Right ventricle myocardium inferior (tissue), 1 donor: ENCODE data around the gene MED22. TPM values are rescaled to one million over a fixed set of nuclear protein-coding genes. Genes with fewer than 3 reads are reported as not detected.
A peak's percentile ranks its signal among the peaks of the same experiment; 100 is the strongest.
"Not testable (repeated sequence)": the region's sequence is repeated elsewhere in the genome, so short reads cannot be mapped to it uniquely, and the experiment has no call there.

Experiments used
- ATAC-seq: fragments of 200-7000 bp; cut with Tn5 transposase; one replicate; pipeline ENCODE4 v1.9.1; 2020; ENCODE audit warnings: mild to moderate bottlenecking, moderate library complexity
- DNase-seq: peaks from one replicate; pipeline ENCODE4 v3.0.0; 2021; ENCODE audit errors: missing footprints
- intact Hi-C: fragments of 100-400 bp; cut with DNase I; formaldehyde crosslinking; loops from one replicate; pipeline ENCODE4 v1.11.0; 2022
- total RNA-seq: library from RNA; stranded (reverse); fragmentation: NEBNext Ultra II Directional; extraction: Animal tissue kit (Norgen Biotek cat#: 25700); gene quantifications from one replicate; pipeline ENCODE4 v1.2.1, GENCODE V29; 2021
- donor health status: DM: no; HTN: yes; CAD: no; lungs with severe emphysema.

MED22 gene
- total RNA-seq, 1 donor from 2014 or later: 20.8 TPM

DNA sequence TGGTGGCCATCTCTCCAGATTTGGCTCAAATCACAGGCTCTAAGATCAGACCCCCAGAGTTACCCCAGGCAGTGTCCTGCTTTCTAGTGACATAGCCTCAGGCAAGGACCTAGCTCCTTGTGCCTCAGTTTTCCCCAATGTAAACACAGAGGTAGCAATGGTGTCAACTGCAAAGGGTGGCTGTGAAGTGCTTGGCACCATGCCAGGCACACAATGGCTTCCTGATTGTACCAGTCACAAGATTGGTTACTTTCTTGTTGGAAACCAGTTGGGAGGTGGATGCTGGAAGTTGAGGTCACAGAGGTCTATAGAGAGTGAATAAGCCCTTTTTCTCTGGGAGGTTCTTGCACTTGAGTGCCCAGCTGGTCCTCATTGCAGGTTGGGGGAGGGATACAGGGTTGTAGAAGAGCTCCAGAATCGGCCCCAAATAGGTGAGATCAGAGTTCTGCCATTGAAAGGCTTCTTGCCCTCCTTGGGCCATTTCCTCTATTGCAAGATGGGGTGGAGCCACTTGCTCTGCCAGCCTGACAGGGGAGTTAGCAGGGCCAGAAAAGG lies 30.6 kb upstream of the MED22 start:
- DNase-seq (no peak), ATAC-seq (no peak)
- intact Hi-C loops: loop anchor here (5.0 kb wide), 2 partner anchors 39 to 41 kb away; partner anchors contain the start of genes REXO4 and SURF6

DNA sequence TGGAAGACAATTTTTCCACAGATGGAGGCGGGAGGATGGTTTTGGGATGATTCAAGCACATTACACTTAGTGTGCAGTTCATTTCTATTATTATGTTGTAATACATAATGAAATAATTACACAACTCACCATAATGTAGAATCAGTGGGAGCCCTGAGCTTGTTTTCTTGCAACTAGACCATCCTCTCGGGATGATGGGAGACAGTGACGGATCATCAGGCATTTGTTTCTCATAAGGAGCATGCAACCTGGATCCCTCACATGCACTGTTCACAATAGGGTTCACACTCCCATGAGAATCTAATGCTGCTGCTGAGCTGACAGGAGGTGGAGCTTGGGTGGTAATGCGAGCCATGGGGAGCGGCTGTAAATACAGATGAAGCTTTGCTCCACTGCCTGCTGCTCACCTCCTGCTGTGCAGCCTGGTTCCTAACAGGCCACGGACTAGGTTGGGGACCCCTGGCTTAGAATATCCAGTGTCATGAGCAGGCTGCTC lies 29.8 kb upstream of the MED22 start:
- no peak for ATAC-seq
- DNase-seq: no peak
- intact Hi-C loops: loop anchor here (5.0 kb wide), 2 partner anchors 40 kb away; partner anchors contain the start of genes REXO4 and SURF6

DNA sequence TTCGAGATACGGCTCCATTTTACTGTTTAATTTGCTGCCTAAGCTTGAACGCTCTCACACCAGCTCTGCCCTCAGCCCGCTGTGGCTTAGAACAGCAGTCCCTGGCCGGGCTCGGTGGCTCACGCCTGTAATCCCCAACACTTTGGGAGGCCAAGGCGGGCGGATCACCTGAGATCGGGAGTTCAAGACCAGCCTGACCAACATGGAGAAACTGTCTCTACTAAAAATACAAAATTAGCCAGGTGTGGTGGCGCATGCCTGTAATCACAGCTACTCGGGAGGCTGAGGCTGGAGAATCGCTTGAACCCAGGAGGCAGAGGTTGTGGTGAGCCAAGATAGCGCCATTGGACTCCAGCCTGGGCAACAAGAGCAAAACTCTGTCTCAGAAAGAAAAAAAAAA lies 29.3 kb upstream of the MED22 start:
- DNase-seq: not testable (repeated sequence)
- intact Hi-C loops: loop anchor here (5.0 kb wide), 2 partner anchors 40 kb away; partner anchors contain the start of genes REXO4 and SURF6

DNA sequence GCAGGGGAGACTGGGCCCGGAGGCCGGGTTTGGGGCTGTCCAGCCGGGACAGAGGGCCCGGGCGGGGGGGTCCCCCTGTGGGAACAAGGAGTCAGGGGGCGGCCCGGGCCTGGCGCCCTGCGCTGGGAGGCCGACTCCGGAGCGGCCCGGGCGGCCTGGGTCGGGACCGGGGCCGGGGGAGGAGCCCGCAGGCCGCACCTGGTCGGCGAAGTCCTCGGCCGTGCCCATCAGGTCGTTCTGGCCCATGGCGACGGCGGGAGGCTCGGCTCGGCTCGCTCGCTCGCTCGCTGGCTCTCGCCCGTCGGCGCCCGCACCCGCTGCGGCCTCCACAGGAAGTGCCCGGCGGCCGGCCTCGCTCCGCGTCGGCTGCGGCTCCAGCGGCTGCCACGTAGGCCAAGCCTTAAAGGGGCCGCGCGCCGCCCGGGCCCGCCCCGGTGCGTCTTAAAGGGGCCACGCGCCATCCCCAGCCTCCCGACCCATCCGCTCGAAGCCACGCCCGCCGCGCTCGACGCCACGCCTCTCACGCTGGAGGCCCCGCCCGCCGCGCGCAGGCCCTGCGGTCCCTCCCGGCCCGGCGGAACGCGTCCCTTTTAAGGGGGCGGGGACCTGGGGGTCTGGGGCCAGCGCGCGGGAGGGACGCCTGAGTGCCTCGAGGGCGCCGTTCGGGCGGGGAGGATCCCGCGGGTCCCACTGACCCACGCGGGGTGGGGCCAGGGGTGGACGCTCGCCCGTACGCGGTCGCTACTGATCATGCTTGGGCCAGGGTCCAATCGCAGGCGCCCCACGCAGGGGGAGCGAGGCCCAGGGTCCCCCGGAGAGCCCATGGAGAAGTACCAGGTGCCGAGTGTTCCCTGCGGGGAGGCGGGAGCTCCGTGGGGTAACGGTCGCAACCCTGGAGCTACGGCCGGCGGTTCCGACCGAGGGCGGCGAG lies 28.1 kb upstream of the MED22 start, which contains the start of the genes STKLD1 and SURF4:
Gene STKLD1, plus strand, starts transcription at position 643 of the 931 bp plus-strand sequence. Its CDS starts 108 bp downstream, at position 751.
Gene SURF4, minus strand, starts transcription at position 337 of the 931 bp plus-strand sequence. Its CDS starts 91 bp downstream, at position 246.
- ATAC-seq: peak; percentile 99
- peak; percentile 99 for DNase-seq
- intact Hi-C loops: loop anchor here (5.0 kb wide), 2 partner anchors 39 to 41 kb away; partner anchors contain the start of genes REXO4 and SURF6

More for the DNA sequence above, 29.3 kb upstream of the MED22 start:
- ATAC-seq: not testable (repeated sequence)

- no peak for ATAC-seq
- intact Hi-C loops: loop anchor here (5.0 kb wide), 2 partner anchors 38 to 42 kb away; partner anchors contain the start of genes REXO4 and SURF6
- no peak for DNase-seq
These were observed 27.3 kb upstream of the MED22 start for GRCh38 chr9:133375116-133375723.

- intact Hi-C loops: loop anchor here (5.0 kb wide), 2 partner anchors 37 to 43 kb away; partner anchors contain the start of genes REXO4 and SURF6
- DNase-seq: no peak
- ATAC-seq: no peak
These were observed 26.7 kb upstream of the MED22 start for GRCh38 chr9:133374612-133375115.

GRCh38 chr9:133372144-133372543 lies 24.2 kb upstream of the MED22 start:
- ATAC-seq (no peak), DNase-seq (no peak)
- intact Hi-C loops: no loop called here

- intact Hi-C loops: no loop called here
- DNase-seq (no peak), ATAC-seq (no peak)
These were observed 23.4 kb upstream of the MED22 start for GRCh38 chr9:133371261-133371711.

DNA sequence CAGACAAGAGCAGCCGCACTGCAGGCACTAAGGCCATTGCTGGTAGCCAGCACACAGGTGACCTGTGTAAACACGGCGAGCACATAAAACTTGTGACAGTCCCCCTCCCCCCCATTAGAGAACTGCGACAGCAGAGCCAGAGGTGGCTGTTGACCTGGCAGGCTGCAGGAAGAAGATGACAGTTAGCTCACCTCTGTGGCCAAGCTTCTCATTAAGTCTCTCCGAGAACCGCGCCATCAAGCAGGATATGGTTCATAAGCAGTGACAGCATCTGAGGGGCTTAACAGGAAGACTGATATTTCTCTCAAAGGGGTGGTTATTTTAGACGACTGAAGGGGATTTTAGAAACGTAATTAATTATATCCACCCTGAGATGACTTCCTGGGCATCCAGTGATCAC lies 22.8 kb upstream of the MED22 start:
- intact Hi-C loops: no loop called here
- ATAC-seq (no peak), DNase-seq (no peak)

GRCh38 chr9:133369933-133370332 lies 22.0 kb upstream of the MED22 start:
- DNase-seq: no peak
- intact Hi-C loops: no loop called here
- ATAC-seq: no peak

GRCh38 chr9:133369422-133369821 lies 21.5 kb upstream of the MED22 start:
- DNase-seq (no peak), ATAC-seq (no peak)
- intact Hi-C loops: no loop called here

GRCh38 chr9:133368249-133368881 lies 20.4 kb upstream of the MED22 start:
- intact Hi-C loops: no loop called here
- no peak for ATAC-seq
- no peak for DNase-seq

DNA sequence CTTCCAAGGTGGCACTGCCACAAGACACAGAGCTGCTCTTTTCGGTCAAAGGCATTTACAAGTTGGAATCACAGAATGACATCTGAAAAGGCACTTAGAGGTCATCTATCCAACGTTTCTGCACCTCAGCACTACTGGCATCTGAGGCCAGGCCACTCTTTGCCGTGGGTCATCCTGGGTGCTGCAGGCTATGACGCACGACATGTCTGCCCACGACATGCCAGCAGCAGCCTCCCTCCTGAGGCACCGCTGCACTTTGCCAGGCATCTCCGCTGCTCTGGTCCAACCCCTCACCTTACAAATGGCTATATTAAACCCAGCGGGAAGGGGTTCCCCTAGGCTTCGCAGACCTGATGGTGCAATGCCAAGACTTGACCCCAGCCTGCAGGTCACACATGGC lies 19.8 kb upstream of the MED22 start:
- ATAC-seq (no peak), DNase-seq (no peak)
- intact Hi-C loops: no loop called here

DNA sequence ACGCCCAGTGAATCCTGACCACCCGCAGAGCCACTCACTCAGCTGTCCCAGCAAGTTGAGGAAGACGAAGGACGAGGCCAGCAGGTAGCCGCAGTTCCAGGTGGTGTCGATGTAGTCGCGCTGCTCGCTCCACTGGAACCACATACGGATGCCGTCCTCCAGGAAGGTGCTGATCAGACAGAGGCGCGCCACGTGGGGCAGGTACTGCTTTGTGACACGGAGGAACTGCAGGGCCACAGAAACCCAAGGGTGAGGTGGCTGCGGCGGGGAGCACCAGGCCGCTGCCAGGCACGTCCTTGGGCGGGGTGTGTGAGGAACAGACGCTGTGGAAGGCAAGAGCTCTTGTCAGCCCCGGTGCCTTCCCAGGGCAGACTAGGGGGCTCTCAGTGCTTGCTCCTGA lies 19.3 kb upstream of the MED22 start:
- intact Hi-C loops: no loop called here
- no peak for ATAC-seq
- no peak for DNase-seq

- DNase-seq (no peak), ATAC-seq (no peak)
- intact Hi-C loops: no loop called here
These were observed 18.5 kb upstream of the MED22 start for GRCh38 chr9:133366435-133366834.

GRCh38 chr9:133362359-133363044 lies 14.6 kb upstream of the MED22 start:
- intact Hi-C loops: no loop called here
- ATAC-seq (no peak), DNase-seq (no peak)

DNA sequence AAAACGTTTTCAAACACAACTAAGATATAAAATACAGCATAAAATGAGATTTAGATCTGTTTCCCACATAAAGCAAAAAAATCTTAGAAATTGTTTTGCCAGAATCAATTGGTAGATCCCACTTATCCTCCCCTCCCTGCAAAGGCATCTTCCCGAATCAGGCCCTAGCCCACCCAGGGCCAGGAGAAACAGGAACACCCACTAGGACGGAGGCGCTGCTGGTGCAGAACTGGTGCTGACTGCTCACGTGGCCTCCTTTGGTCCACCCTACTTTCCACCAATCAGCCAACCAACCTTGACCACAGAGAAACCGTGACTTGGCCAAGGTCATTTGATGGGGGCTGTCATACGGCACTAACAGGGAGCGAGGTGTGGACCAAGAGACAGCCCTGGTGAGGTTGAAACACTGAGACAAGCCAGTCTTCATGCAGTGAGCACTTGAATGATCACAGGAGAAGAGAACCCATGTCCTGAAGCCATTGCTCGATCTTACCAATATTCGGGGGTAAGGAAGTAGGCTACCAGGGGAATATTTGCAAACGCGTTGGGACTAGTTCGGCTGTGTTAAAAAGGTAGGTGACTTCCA lies 13.7 kb upstream of the MED22 start:
- intact Hi-C loops: no loop called here
- DNase-seq (no peak), ATAC-seq (no peak)
